Measurements from ENCODE around the gene TRERF1.

The TRERF1 gene

GRCh38 chr6:42185597-42185996 lies 266.1 kb downstream of the TRERF1 start:
- no peak for DNase-seq (ENCODE audit: low read depth)

DNA sequence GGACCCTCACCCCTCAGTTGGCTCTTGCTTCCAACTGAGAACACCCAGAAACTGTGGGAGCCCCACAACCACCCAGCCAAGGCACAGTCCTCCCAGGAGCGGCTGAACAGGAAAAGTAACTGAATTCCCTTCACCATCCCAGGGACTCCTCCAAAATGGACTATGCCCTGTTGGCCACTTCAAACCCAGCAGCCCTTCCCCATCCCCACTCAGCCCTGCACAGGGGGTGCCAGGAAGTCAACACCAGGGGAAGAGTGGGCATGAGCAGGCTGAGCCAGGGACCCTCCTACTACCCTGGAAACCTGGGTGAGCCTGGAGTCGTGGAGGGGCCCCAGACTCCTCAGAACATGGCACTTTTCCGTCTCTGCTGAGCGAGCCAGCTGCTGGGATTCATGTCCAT lies 267.3 kb downstream of the TRERF1 start:
- no peak for DNase-seq (ENCODE audit: low read depth)

DNA sequence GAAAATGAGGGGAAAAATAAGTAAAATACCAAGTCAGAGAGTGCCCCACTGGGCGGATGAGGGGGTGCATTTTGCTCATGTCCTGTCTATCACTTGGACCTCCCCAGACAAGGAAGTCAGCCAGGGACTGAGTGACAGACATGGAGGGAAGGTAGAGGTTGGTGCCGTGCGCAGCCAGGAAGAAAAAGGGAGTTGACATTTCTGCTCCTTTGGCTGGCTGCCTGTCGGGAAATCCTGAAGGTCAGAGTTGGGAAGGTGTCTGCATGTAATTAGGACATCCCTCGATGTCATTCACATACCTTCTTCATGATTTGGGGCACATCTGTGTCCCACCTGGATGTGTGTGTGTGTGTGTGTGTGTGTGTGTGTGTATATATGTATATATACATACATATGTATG lies 269.6 kb downstream of the TRERF1 start:
- no peak for DNase-seq (ENCODE audit: low read depth)

GRCh38 chr6:42179945-42180313 lies 271.8 kb downstream of the TRERF1 start:
- no peak for DNase-seq (ENCODE audit: low read depth)

DNA sequence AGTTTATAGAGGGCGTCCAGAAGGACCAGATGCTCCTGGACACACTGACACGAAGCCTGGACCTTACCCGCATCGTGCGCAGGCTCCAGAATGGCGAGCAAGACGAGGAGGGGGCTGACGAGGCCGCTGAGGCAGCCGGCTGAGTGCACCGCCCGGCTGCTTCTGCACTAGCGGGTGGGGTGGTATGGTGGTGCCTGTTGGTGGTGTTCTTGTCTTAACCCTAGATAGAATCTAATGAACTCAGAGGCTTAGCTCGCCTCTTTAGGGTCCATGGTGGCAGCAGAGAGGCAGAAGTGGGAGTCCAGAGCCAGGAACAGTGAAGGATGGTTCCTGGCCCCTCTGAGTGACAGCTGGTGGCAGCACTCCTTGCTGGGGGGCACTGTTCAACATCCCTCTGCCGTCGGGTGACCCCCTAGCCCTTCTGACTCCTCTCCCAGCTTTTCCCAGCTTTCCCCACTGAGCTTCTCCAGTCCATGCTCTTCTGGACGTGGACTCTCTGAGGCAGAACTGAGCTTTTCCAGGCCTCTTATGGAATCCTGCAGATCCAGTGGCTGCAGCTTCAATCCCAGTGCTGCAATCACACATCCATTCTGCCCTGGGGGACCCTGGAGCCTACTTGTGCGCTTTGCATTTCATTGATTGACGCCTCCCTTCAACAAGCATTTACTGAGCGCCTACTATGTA lies 272.3 kb downstream of the TRERF1 start:
- no peak for DNase-seq (ENCODE audit: low read depth)

DNA sequence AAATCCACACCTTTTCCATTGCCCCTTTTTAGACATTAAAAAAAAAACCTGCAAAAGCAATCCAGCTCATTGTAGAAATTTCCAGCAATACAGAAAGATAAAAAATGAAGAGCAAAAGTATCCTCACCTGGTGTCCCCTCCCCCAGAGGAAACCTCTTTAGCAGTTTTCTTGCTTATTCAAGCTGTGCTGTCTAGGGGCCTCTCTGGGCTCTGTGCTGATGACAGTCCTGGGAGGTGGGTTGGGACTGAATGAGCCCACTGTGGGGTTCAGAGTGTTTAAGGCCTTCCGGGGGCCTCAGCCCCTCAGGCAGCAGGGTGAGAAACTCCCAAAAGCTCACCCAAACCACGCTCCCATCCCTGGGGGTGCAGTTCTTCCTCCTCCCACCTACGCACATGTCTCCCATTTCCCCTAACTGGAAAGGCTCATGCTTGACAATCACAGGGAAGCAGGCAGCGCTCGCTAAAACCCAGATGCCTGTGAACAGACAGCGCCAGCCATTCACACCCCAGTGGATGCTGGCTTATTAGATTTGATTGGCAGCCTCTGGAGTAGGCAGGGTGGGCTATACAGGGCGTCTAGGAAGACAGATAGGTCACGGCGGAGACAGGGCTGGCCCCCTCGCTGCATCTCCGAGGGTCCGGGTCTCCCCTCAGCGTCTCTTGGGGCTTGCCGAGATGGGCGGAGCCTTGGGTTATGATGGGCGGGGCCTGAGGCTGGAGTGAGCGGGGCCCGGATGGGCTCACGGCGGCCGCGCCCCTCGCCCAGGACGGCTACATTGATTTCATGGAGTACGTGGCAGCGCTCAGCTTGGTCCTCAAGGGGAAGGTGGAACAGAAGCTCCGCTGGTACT lies 274.0 kb downstream of the TRERF1 start:
- no peak for DNase-seq (ENCODE audit: low read depth)

- DNase-seq (ENCODE audit: low read depth): no peak
Measured at GRCh38 chr6:42176981-42177380, 274.7 kb downstream of the TRERF1 start.

- DNase-seq (ENCODE audit: low read depth): no peak
Measured at GRCh38 chr6:42175860-42176259, 275.9 kb downstream of the TRERF1 start.
